COLO829 (cell line): ENCODE results near the gene VASN.

ENCODE experiments used
- DNase-seq: peaks from one replicate; pipeline ENCODE4 v3.0.0; 2012; ENCODE audit warnings: low spot score

Gene VASN

GRCh38 chr16:4372578-4373355 is 1.1 kb downstream of the VASN start:
- peak; percentile 69 for DNase-seq

GRCh38 chr16:4373356-4373908 is 1.8 kb downstream of the VASN start:
- no peak for DNase-seq

GRCh38 chr16:4373909-4374742 is 2.5 kb downstream of the VASN start:
- DNase-seq: peak; percentile 29

- no peak for DNase-seq
Observed at GRCh38 chr16:4375717-4376116, 4.1 kb downstream of the VASN start.

- DNase-seq: no peak
Observed at GRCh38 chr16:4376126-4376892, 4.7 kb downstream of the VASN start.

GRCh38 chr16:4376893-4377572 is 5.4 kb downstream of the VASN start:
- DNase-seq: no peak

- no peak for DNase-seq
Observed at GRCh38 chr16:4377573-4378154, 6.0 kb downstream of the VASN start.

GRCh38 chr16:4378161-4378666 is 6.6 kb downstream of the VASN start:
- no peak for DNase-seq

GRCh38 chr16:4378999-4379690 is 7.5 kb downstream of the VASN start:
- no peak for DNase-seq

- DNase-seq: no peak
Observed at GRCh38 chr16:4380119-4381063, 8.7 kb downstream of the VASN start.

- DNase-seq: no peak
Observed at GRCh38 chr16:4381072-4381934, 9.7 kb downstream of the VASN start.

- DNase-seq: no peak
Observed at GRCh38 chr16:4381935-4382794, 10.5 kb downstream of the VASN start.

- no peak for DNase-seq
Observed at GRCh38 chr16:4382795-4383357, 11.2 kb downstream of the VASN start.

GRCh38 chr16:4383591-4384444 is 12.2 kb downstream of the VASN start:
- DNase-seq: no peak

GRCh38 chr16:4384509-4384942 is 12.9 kb downstream of the VASN start:
- DNase-seq: no peak
